ENCODE results near the gene PDXDC1.
"Not testable (repeated sequence)": the region's sequence is repeated elsewhere in the genome, so short reads cannot be mapped to it uniquely, and the experiment has no call there.

DNA sequence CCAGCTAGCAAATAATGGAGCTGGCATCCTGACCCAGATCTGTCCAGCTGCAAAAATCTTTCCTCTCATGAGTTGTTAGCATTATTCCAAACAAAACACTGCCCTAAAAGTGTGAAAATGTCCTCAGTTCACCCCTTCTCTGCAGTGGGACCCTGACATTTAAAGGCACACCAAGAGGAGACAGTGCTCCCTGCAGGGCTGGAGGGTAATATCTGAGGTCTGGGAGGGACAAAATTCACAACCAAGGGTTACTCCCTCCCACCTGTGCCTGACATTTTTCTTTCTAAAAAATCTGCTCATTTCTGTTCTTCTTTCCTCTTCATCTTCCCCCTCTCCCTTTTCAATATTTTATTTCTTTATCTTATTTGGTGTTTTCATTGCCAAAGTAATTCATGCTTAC lies 191.4 kb downstream of the PDXDC1 start:
- TF ChIP-seq POLR2AphosphoS5 (IDR thresholded peaks at IDR 0.05), result not testable (repeated sequence)
- TF ChIP-seq, protein P1, sequence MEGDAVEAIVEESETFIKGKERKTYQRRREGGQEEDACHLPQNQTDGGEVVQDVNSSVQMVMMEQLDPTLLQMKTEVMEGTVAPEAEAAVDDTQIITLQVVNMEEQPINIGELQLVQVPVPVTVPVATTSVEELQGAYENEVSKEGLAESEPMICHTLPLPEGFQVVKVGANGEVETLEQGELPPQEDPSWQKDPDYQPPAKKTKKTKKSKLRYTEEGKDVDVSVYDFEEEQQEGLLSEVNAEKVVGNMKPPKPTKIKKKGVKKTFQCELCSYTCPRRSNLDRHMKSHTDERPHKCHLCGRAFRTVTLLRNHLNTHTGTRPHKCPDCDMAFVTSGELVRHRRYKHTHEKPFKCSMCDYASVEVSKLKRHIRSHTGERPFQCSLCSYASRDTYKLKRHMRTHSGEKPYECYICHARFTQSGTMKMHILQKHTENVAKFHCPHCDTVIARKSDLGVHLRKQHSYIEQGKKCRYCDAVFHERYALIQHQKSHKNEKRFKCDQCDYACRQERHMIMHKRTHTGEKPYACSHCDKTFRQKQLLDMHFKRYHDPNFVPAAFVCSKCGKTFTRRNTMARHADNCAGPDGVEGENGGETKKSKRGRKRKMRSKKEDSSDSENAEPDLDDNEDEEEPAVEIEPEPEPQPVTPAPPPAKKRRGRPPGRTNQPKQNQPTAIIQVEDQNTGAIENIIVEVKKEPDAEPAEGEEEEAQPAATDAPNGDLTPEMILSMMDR (IDR thresholded peaks at IDR 0.05), result not testable (repeated sequence)
